Upper lobe of right lung (tissue), 1 donor: ENCODE data around the gene OR2G6. TPM values are rescaled to one million over a fixed set of nuclear protein-coding genes. Genes with fewer than 3 reads are reported as not detected.
"Not testable (repeated sequence)": the region's sequence is repeated elsewhere in the genome, so short reads cannot be mapped to it uniquely, and the experiment has no call there.

Source experiments
- ATAC-seq: fragments of 200-7000 bp; cut with Tn5 transposase; one replicate; pipeline ENCODE4 v1.9.1; 2020; ENCODE audit warnings: mild to moderate bottlenecking, moderate library complexity
- DNase-seq: peaks from one replicate; pipeline ENCODE4 v3.0.0-alpha.2; 2020
- H3K27ac ChIP-seq: fragments of 200-600 bp; one replicate; pipeline ENCODE4 v1.8.0; 2022
- H3K27me3 ChIP-seq: fragments of 200-600 bp; one replicate; pipeline ENCODE4 v1.8.0; 2022; ENCODE audit warnings: mild to moderate bottlenecking
- H3K36me3 ChIP-seq: fragments of 200-600 bp; one replicate; pipeline ENCODE4 v1.8.0; 2022
- H3K4me1 ChIP-seq: fragments of 200-600 bp; one replicate; pipeline ENCODE4 v1.8.0; 2022
- H3K4me3 ChIP-seq: fragments of 200-600 bp; one replicate; pipeline ENCODE4 v1.8.0; 2022; ENCODE audit warnings: mild to moderate bottlenecking
- H3K9me3 ChIP-seq: fragments of 200-600 bp; one replicate; pipeline ENCODE4 v1.8.0; 2022
- intact Hi-C: fragments of 100-400 bp; cut with DNase I; formaldehyde crosslinking; loops from one replicate; pipeline ENCODE4 v1.11.0; 2022
- total RNA-seq: library from RNA; stranded (reverse); fragmentation: NEBNext Ultra II Directional; extraction: Animal tissue kit (Norgen Biotek cat#: 25700); gene quantifications from one replicate; pipeline ENCODE4 v1.2.1, GENCODE V29; 2021
- TF ChIP-seq, protein P1 (sequence below): fragments of 200-600 bp; IDR thresholded peaks from one replicate; pipeline ENCODE4 v1.8.0; 2022; ENCODE audit warnings: antibody characterized with exemption
- donor health status: DM: no; HTN: yes; CAD: no; lungs with severe emphysema.

OR2G6 gene
- total RNA-seq, 1 donor from 2014 or later = not detected

GRCh38 chr1:248521856-248522255 lies 14.0 kb downstream of the OR2G6 start:
- DNase-seq = no peak
- H3K9me3 ChIP-seq = no peaks in the 10 kb centered on the region
- peak; percentile 8 for ATAC-seq
- H3K36me3 ChIP-seq = no peaks in the 10 kb centered on the region
- no peak overlapping the region for H3K4me3 ChIP-seq
- TF ChIP-seq, protein P1, sequence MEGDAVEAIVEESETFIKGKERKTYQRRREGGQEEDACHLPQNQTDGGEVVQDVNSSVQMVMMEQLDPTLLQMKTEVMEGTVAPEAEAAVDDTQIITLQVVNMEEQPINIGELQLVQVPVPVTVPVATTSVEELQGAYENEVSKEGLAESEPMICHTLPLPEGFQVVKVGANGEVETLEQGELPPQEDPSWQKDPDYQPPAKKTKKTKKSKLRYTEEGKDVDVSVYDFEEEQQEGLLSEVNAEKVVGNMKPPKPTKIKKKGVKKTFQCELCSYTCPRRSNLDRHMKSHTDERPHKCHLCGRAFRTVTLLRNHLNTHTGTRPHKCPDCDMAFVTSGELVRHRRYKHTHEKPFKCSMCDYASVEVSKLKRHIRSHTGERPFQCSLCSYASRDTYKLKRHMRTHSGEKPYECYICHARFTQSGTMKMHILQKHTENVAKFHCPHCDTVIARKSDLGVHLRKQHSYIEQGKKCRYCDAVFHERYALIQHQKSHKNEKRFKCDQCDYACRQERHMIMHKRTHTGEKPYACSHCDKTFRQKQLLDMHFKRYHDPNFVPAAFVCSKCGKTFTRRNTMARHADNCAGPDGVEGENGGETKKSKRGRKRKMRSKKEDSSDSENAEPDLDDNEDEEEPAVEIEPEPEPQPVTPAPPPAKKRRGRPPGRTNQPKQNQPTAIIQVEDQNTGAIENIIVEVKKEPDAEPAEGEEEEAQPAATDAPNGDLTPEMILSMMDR = no peak
- no peak overlapping the region for H3K27ac ChIP-seq
- no peaks in the 10 kb centered on the region for H3K4me1 ChIP-seq
- H3K27me3 ChIP-seq = no peaks in the 10 kb centered on the region
- intact Hi-C loops = no loop called here

- DNase-seq, H3K27ac ChIP-seq, H3K36me3 ChIP-seq, H3K4me1 ChIP-seq, H3K9me3 ChIP-seq, H3K4me3 ChIP-seq, H3K27me3 ChIP-seq, intact Hi-C loops, ATAC-seq: not testable (repeated sequence)
These were observed 29.6 kb downstream of the OR2G6 start for GRCh38 chr1:248537449-248537848.

- intact Hi-C loops, DNase-seq, H3K27me3 ChIP-seq, H3K27ac ChIP-seq, H3K9me3 ChIP-seq, H3K4me3 ChIP-seq, H3K4me1 ChIP-seq, H3K36me3 ChIP-seq: not testable (repeated sequence)
- peak; percentile 15 for ATAC-seq
These were observed 39.5 kb downstream of the OR2G6 start for GRCh38 chr1:248547383-248547782.

DNA sequence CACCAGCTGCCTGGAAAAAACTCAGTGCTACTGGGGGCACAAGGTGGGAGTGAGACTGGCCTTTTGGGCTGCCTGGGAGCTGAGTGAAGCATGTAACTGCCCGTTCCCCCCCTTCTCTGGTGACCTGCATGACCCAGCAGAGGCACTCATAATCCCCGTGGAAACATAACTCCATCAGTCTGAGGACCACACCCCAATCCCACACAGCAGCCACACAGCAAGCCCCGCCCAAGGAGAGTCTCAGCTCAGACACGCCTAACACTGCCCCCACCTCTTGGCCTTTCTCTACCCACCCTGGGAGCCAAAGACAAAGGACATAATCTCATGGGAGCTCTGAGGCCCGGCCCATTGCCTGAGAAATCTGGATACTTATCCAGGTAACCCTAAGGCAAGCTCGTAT lies 43.2 kb downstream of the OR2G6 start:
- H3K9me3 ChIP-seq, H3K4me1 ChIP-seq, intact Hi-C loops, DNase-seq, H3K27ac ChIP-seq, H3K36me3 ChIP-seq, H3K4me3 ChIP-seq, H3K27me3 ChIP-seq: not testable (repeated sequence)
- ATAC-seq = peak; percentile 30

- H3K27ac ChIP-seq, H3K27me3 ChIP-seq, ATAC-seq, H3K4me3 ChIP-seq, intact Hi-C loops, H3K9me3 ChIP-seq, H3K4me1 ChIP-seq, H3K36me3 ChIP-seq, DNase-seq: not testable (repeated sequence)
These were observed 54.8 kb downstream of the OR2G6 start, which contains the start of gene OR2T29 for GRCh38 chr1:248562672-248563071. Gene OR2T29, minus strand, starts transcription at chr1:248562772. Its CDS starts 3,281 bp downstream, at chr1:248559491.

- ATAC-seq, H3K27me3 ChIP-seq, DNase-seq, H3K27ac ChIP-seq, H3K9me3 ChIP-seq, H3K4me1 ChIP-seq, H3K36me3 ChIP-seq, H3K4me3 ChIP-seq, intact Hi-C loops: not testable (repeated sequence)
These were observed 57.9 kb downstream of the OR2G6 start for GRCh38 chr1:248565530-248566373.

DNA sequence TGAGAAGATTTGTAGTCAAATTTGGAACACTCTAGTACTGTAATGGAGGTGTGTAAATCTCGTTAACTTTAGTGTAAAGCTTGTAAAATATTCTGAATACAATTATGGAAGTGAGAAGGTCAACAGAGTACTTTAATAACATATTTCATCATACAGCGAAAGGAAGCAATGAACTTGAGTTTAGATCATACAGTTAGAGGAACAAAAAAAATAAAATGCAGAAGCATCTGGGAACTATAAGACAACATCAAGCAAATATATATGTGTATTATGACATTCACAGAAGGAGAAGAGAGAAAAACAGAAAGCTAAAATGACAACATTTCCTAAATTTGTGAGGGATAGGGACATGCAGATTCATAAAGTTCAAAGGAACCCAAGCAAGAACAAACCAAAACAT lies 61.2 kb downstream of the OR2G6 start:
- ATAC-seq = peak; percentile 71
- H3K4me1 ChIP-seq, intact Hi-C loops, H3K27me3 ChIP-seq, H3K27ac ChIP-seq, H3K4me3 ChIP-seq, H3K9me3 ChIP-seq, DNase-seq, H3K36me3 ChIP-seq: not testable (repeated sequence)

- ATAC-seq, H3K27me3 ChIP-seq, intact Hi-C loops, H3K4me1 ChIP-seq, H3K27ac ChIP-seq, H3K4me3 ChIP-seq, H3K36me3 ChIP-seq, DNase-seq, H3K9me3 ChIP-seq: not testable (repeated sequence)
These were observed 62.9 kb downstream of the OR2G6 start for GRCh38 chr1:248570811-248571210.

DNA sequence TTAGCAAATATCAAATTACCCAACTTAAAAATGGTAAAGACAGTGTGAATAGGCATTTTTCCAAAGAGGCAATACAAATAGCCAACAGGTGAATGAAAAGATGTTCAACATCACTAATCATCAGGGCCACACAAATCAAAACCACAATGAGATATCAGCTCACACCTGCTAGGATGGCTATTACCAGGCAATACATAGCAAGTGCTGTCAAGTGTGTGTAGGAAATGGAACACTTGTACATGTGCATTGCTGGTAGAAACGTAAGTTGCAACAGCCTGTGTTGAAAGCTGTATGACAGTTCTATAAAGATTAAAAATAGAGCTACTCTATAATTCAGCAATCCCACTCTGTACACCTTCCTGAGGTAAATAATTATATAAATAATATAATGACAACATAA lies 64.2 kb downstream of the OR2G6 start:
- H3K36me3 ChIP-seq, H3K4me3 ChIP-seq, H3K27ac ChIP-seq, intact Hi-C loops, DNase-seq, H3K27me3 ChIP-seq, ATAC-seq, H3K9me3 ChIP-seq, H3K4me1 ChIP-seq: not testable (repeated sequence)

- H3K4me3 ChIP-seq, H3K27me3 ChIP-seq, DNase-seq, H3K4me1 ChIP-seq, H3K27ac ChIP-seq, H3K9me3 ChIP-seq, H3K36me3 ChIP-seq, intact Hi-C loops: not testable (repeated sequence)
- ATAC-seq = peak; percentile 31
These were observed 66.0 kb downstream of the OR2G6 start for GRCh38 chr1:248573856-248574255.

- H3K27me3 ChIP-seq, ATAC-seq, intact Hi-C loops, H3K36me3 ChIP-seq, H3K27ac ChIP-seq, H3K4me3 ChIP-seq, H3K9me3 ChIP-seq, H3K4me1 ChIP-seq, DNase-seq: not testable (repeated sequence)
These were observed 66.8 kb downstream of the OR2G6 start, which contains the start of gene OR2T34 for GRCh38 chr1:248574657-248575056. Gene OR2T34, minus strand, starts transcription at chr1:248574757. Its CDS starts 0 bp downstream, at chr1:248574757.
